Cardiac muscle cell (in vitro differentiated cells and primary cell): ENCODE results near the gene SUFU. TPM values are rescaled to one million over a fixed set of nuclear protein-coding genes. Genes with fewer than 3 reads are reported as not detected.
"Not testable (repeated sequence)": the region's sequence is repeated elsewhere in the genome, so short reads cannot be mapped to it uniquely, and the experiment has no call there.

Experiments used
- DNase-seq, 2 donors: peaks; one replicate each; pipeline versions ENCODE4 v3.0.0 to v3.0.0-alpha.2; 2010 to 2017; ENCODE audit warnings: low read depth in 1 of 2, low spot score in 1 of 2
- H3K27ac ChIP-seq: fragments of 200-600 bp; sonication (generic); 2 replicates; pipeline ENCODE4 v1.5.1; 2016
- H3K27me3 ChIP-seq: fragments of 200-600 bp; sonication (generic); 2 replicates; pipeline ENCODE4 v1.6.0; 2016; ENCODE audit warnings: control low read depth
- H3K36me3 ChIP-seq: fragments of 200-600 bp; sonication (generic); 2 replicates; pipeline ENCODE4 v1.5.1; 2016; ENCODE audit warnings: control low read depth
- H3K4me1 ChIP-seq: fragments of 200-600 bp; sonication (generic); 2 replicates; pipeline ENCODE4 v1.8.1; 2017; ENCODE audit warnings: low read depth, mild to moderate bottlenecking, mixed run types
- H3K4me3 ChIP-seq: fragments of 200-600 bp; sonication (generic); 2 replicates; pipeline ENCODE4 v1.5.1; 2016; ENCODE audit warnings: mild to moderate bottlenecking
- H3K9me3 ChIP-seq: fragments of 200-600 bp; sonication (generic); 2 replicates; pipeline ENCODE4 v1.5.1; 2017; ENCODE audit warnings: low read depth, mild to moderate bottlenecking, control low read depth
- CTCF ChIP-seq: IDR thresholded peaks from 2 replicates; pipeline ENCODE4 v1.5.1; 2012; ENCODE audit warnings: low read depth, mild to moderate bottlenecking, low read length
- polyA plus RNA-seq: library from polyadenylated mRNA; unstranded; fragments of >200 nt; fragmentation: Nextera tagmentation; extraction: Ambion mirVana; gene quantifications from 2 replicates; pipeline ENCODE4 v1.2.1, GENCODE V29; 2016
- total RNA-seq: library from RNA; depleted of rRNA; stranded (reverse); fragments of >200 nt; gene quantifications from 2 replicates; pipeline ENCODE4 v1.2.3, GENCODE V29; 2016

SUFU gene
- total and polyA plus RNA-seq, 2 experiments from 2014 or later: 14.2 to 18.4 TPM

GRCh38 chr10:102661658-102662028 lies 157.9 kb downstream of the SUFU start:
- H3K4me1 ChIP-seq: peaks cover 3% of the 10 kb centered on the region
- no peak overlapping the region for H3K4me3 ChIP-seq

GRCh38 chr10:102665904-102666509 lies 162.2 kb downstream of the SUFU start:
- H3K27me3 ChIP-seq: no peaks in the 10 kb centered on the region
- H3K9me3 ChIP-seq: no peaks in the 10 kb centered on the region
- H3K4me1 ChIP-seq: peaks cover 23% of the 10 kb centered on the region
- no peak overlapping the region for H3K4me3 ChIP-seq
- DNase-seq: no peak
- no peak overlapping the region for H3K27ac ChIP-seq
- H3K36me3 ChIP-seq: no peaks in the 10 kb centered on the region
- TF ChIP-seq CTCF: no peak

More at GRCh38 chr10:102661658-102662028, 157.9 kb downstream of the SUFU start:
- no peak for TF ChIP-seq CTCF
- DNase-seq: no peak
- no peaks in the 10 kb centered on the region for H3K27me3 ChIP-seq
- no peak overlapping the region for H3K27ac ChIP-seq
- no peaks in the 10 kb centered on the region for H3K9me3 ChIP-seq
- peaks cover 8% of the 10 kb centered on the region for H3K36me3 ChIP-seq

GRCh38 chr10:102667411-102667810 lies 163.6 kb downstream of the SUFU start:
- H3K27ac ChIP-seq, H3K36me3 ChIP-seq, H3K27me3 ChIP-seq, H3K9me3 ChIP-seq, H3K4me3 ChIP-seq, DNase-seq: not testable (repeated sequence)
- H3K4me1 ChIP-seq: peaks cover 29% of the 10 kb centered on the region

GRCh38 chr10:102668326-102669107 lies 164.7 kb downstream of the SUFU start:
- Histone ChIP-seq H3K4me3 (no peak overlapping the region), H3K36me3 (no peaks in the 10 kb centered on the region), H3K9me3 (no peaks in the 10 kb centered on the region), H3K27me3 (no peaks in the 10 kb centered on the region), H3K27ac (no peak overlapping the region), H3K4me1 (peaks cover 39% of the 10 kb centered on the region)
- no peak for DNase-seq
- no peak for TF ChIP-seq CTCF

GRCh38 chr10:102669206-102670064 lies 165.7 kb downstream of the SUFU start:
- Histone ChIP-seq H3K4me3 (no peak overlapping the region), H3K27ac (peak overlapping the region; percentile 89), H3K4me1 (peaks cover 48% of the 10 kb centered on the region), H3K9me3 (no peaks in the 10 kb centered on the region), H3K27me3 (no peaks in the 10 kb centered on the region), H3K36me3 (no peaks in the 10 kb centered on the region)
- TF ChIP-seq CTCF: peak; percentile 40
- no peak for DNase-seq
